ENCODE results near the gene CD2AP.

- TF ChIP-seq, protein P1, sequence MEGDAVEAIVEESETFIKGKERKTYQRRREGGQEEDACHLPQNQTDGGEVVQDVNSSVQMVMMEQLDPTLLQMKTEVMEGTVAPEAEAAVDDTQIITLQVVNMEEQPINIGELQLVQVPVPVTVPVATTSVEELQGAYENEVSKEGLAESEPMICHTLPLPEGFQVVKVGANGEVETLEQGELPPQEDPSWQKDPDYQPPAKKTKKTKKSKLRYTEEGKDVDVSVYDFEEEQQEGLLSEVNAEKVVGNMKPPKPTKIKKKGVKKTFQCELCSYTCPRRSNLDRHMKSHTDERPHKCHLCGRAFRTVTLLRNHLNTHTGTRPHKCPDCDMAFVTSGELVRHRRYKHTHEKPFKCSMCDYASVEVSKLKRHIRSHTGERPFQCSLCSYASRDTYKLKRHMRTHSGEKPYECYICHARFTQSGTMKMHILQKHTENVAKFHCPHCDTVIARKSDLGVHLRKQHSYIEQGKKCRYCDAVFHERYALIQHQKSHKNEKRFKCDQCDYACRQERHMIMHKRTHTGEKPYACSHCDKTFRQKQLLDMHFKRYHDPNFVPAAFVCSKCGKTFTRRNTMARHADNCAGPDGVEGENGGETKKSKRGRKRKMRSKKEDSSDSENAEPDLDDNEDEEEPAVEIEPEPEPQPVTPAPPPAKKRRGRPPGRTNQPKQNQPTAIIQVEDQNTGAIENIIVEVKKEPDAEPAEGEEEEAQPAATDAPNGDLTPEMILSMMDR (IDR thresholded peaks at IDR 0.05 in 2 of 3, conservative IDR thresholded peaks at IDR 0.05 in 1 of 3; ENCODE audit: insufficient read depth in 2 of 3, low read depth in 1 of 3, low read length in 3 of 3) = no peak
- TF ChIP-seq CBX2 (IDR thresholded peaks at IDR 0.05; ENCODE audit: insufficient read depth, low read length, poor library complexity, severe bottlenecking) (no peak), LEF1 (IDR thresholded peaks at IDR 0.05) (no peak), ZZZ3 (IDR thresholded peaks at IDR 0.05) (no peak), KLF1 (tag; IDR thresholded peaks at IDR 0.05) (no peak), ZBTB33 (CRISPR knock-in tag; IDR thresholded peaks at IDR 0.05) (no peak), DPF2 (IDR thresholded peaks at IDR 0.05) (no peak), ETV6 (IDR thresholded peaks at IDR 0.05; ENCODE audit: borderline replicate concordance in 1 of 2, low read depth in 2 of 2, low read length in 1 of 2) (no peak), ETV6 (CRISPR knock-in tag; IDR thresholded peaks at IDR 0.05; ENCODE audit: borderline replicate concordance) (no peak), C11orf30 (IDR thresholded peaks at IDR 0.05; ENCODE audit: low read depth) (no peak), POLR2A (conservative IDR thresholded peaks at IDR 0.05) (no peak), EP300 (IDR thresholded peaks at IDR 0.05; ENCODE audit: low read length) (no peak)
- TF ChIP-seq, protein P2, sequence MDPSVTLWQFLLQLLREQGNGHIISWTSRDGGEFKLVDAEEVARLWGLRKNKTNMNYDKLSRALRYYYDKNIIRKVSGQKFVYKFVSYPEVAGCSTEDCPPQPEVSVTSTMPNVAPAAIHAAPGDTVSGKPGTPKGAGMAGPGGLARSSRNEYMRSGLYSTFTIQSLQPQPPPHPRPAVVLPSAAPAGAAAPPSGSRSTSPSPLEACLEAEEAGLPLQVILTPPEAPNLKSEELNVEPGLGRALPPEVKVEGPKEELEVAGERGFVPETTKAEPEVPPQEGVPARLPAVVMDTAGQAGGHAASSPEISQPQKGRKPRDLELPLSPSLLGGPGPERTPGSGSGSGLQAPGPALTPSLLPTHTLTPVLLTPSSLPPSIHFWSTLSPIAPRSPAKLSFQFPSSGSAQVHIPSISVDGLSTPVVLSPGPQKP (CRISPR knock-in tag; IDR thresholded peaks at IDR 0.05) = no peak
- TF ChIP-seq, protein P3, sequence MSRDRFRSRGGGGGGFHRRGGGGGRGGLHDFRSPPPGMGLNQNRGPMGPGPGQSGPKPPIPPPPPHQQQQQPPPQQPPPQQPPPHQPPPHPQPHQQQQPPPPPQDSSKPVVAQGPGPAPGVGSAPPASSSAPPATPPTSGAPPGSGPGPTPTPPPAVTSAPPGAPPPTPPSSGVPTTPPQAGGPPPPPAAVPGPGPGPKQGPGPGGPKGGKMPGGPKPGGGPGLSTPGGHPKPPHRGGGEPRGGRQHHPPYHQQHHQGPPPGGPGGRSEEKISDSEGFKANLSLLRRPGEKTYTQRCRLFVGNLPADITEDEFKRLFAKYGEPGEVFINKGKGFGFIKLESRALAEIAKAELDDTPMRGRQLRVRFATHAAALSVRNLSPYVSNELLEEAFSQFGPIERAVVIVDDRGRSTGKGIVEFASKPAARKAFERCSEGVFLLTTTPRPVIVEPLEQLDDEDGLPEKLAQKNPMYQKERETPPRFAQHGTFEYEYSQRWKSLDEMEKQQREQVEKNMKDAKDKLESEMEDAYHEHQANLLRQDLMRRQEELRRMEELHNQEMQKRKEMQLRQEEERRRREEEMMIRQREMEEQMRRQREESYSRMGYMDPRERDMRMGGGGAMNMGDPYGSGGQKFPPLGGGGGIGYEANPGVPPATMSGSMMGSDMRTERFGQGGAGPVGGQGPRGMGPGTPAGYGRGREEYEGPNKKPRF (IDR thresholded peaks at IDR 0.05; ENCODE audit: low read depth, low read length) = no peak
- TF ChIP-seq, protein P4, sequence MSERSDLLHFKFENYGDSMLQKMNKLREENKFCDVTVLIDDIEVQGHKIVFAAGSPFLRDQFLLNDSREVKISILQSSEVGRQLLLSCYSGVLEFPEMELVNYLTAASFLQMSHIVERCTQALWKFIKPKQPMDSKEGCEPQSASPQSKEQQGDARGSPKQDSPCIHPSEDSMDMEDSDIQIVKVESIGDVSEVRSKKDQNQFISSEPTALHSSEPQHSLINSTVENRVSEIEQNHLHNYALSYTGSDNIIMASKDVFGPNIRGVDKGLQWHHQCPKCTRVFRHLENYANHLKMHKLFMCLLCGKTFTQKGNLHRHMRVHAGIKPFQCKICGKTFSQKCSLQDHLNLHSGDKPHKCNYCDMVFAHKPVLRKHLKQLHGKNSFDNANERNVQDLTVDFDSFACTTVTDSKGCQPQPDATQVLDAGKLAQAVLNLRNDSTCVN (CRISPR knock-in tag; IDR thresholded peaks at IDR 0.05) = no peak
Measured at GRCh38 chr6:47454713-47455396, 22.7 kb upstream of the CD2AP start.
